NOMO-1 treated with dmso at 0.1 percent for 144 hours (cell line): ENCODE data around the gene FAR2.
A peak's percentile ranks its signal among the peaks of the same experiment; 100 is the strongest.
"Not testable (repeated sequence)": the region's sequence is repeated elsewhere in the genome, so short reads cannot be mapped to it uniquely, and the experiment has no call there.

Experiments
- DNase-seq: peaks from one replicate; lab custom pipeline; 2025; ENCODE audit not compliant: unreplicated experiment; lab: John Stamatoyannopoulos, UW

FAR2 gene

GRCh38 chr12:29148911-29149690 lies at the start of gene FAR2:
Gene FAR2, plus strand, starts transcription at chr12:29149278. Its CDS starts 121,172 bp downstream, at chr12:29270450.
- DNase-seq: peak; percentile 71

- no peak for DNase-seq
Observed at GRCh38 chr12:29102741-29103140, 46.3 kb upstream of the FAR2 start.

- peak; percentile 67 for DNase-seq
Observed at GRCh38 chr12:29103539-29103974, 45.5 kb upstream of the FAR2 start.

- DNase-seq: no peak
Observed at GRCh38 chr12:29104516-29104915, 44.6 kb upstream of the FAR2 start.

GRCh38 chr12:29110506-29111442 lies 38.3 kb upstream of the FAR2 start:
- DNase-seq: peak; percentile 30

- no peak for DNase-seq
Observed at GRCh38 chr12:29113101-29113500, 36.0 kb upstream of the FAR2 start.

GRCh38 chr12:29116414-29116813 lies 32.7 kb upstream of the FAR2 start:
- no peak for DNase-seq

GRCh38 chr12:29131539-29131938 lies 17.5 kb upstream of the FAR2 start:
- DNase-seq: peak; percentile 48

- DNase-seq: no peak
Observed at GRCh38 chr12:29132316-29132715, 16.8 kb upstream of the FAR2 start.

- no peak for DNase-seq
Observed at GRCh38 chr12:29133181-29133580, 15.9 kb upstream of the FAR2 start.

GRCh38 chr12:29133680-29134079 lies 15.4 kb upstream of the FAR2 start:
- no peak for DNase-seq

GRCh38 chr12:29138256-29138655 lies 10.8 kb upstream of the FAR2 start:
- DNase-seq: not testable (repeated sequence)

GRCh38 chr12:29138855-29139254 lies 10.2 kb upstream of the FAR2 start:
- not testable (repeated sequence) for DNase-seq

GRCh38 chr12:29145372-29146170 lies 3.5 kb upstream of the FAR2 start:
- no peak for DNase-seq

- no peak for DNase-seq
Observed at GRCh38 chr12:29146196-29146595, 2.9 kb upstream of the FAR2 start.

- DNase-seq: no peak
Observed at GRCh38 chr12:29147731-29148595, 1.1 kb upstream of the FAR2 start.

- no peak for DNase-seq
Observed at GRCh38 chr12:29148596-29148910, 525 bp upstream of the FAR2 start.

- no peak for DNase-seq
Observed at GRCh38 chr12:29149691-29150281, 708 bp downstream of the FAR2 start.

GRCh38 chr12:29150462-29150861 lies 1.4 kb downstream of the FAR2 start:
- no peak for DNase-seq
